ENCODE results near the gene FOXJ3.

The FOXJ3 gene

GRCh38 chr1:42305639-42306038 lies 29.4 kb downstream of the FOXJ3 start:
- no peaks in the 10 kb centered on the region for H3K9me3 ChIP-seq (ENCODE audit: control insufficient read depth, insufficient read depth, low read depth, low read length)
- TF ChIP-seq GLI2 (tag by site-specific recombination; IDR thresholded peaks at IDR 0.05; ENCODE audit: borderline replicate concordance, low read depth) (no peak), ZNF580 (tag by site-specific recombination; IDR thresholded peaks at IDR 0.05) (no peak), ZNF560 (tag by site-specific recombination; IDR thresholded peaks at IDR 0.05; ENCODE audit: borderline replicate concordance) (no peak), ZBTB6 (tag by site-specific recombination; IDR thresholded peaks at IDR 0.05) (no peak), ZNF140 (tag by site-specific recombination; IDR thresholded peaks at IDR 0.05) (no peak), ZSCAN5A (tag by site-specific recombination; IDR thresholded peaks at IDR 0.05) (no peak), ZNF843 (tag by site-specific recombination; IDR thresholded peaks at IDR 0.05) (no peak), ZNF473 (tag by site-specific recombination; IDR thresholded peaks at IDR 0.05) (no peak), KLF7 (tag by site-specific recombination; IDR thresholded peaks at IDR 0.05; ENCODE audit: borderline replicate concordance) (no peak), ZNF501 (tag by site-specific recombination; IDR thresholded peaks at IDR 0.05) (no peak)
- POLR2A ChIA-PET, result no interaction called here
- CTCF ChIA-PET, result interaction anchor here (1.5 kb wide), 1 partner anchor 11 kb away, joined by 4 read pairs; no protein-coding TSS in a partner anchor
- H3K36me3 ChIP-seq (ENCODE audit: control insufficient read depth in 2 of 2, insufficient read depth in 1 of 2, low read length in 2 of 2), result peaks cover 0 to 22% of the 10 kb centered on the region in 2 experiments; a peak in 2 of 3 replicates
- no peaks in the 10 kb centered on the region for H3K4me1 ChIP-seq (ENCODE audit: control insufficient read depth, insufficient read depth, low read length)
- no peak overlapping the region for H3K27ac ChIP-seq (ENCODE audit: extremely low read depth, low read depth, low read length)
- H3K4me3 ChIP-seq (ENCODE audit: low read depth, low read length), result no peak overlapping the region

- CTCF ChIA-PET, result interaction anchor here (0.5 to 0.6 kb wide), 2 partner anchors 155 to 442 kb away, joined by 3 read pairs; no protein-coding TSS in a partner anchor
- no peak for TF ChIP-seq ZBTB1 (tag by site-specific recombination; IDR thresholded peaks at IDR 0.05)
- no peak for TF ChIP-seq ZBTB17 (tag by site-specific recombination; IDR thresholded peaks at IDR 0.05)
- no peak for TF ChIP-seq ZNF132 (tag by site-specific recombination; IDR thresholded peaks at IDR 0.05; ENCODE audit: borderline replicate concordance)
- no peak for TF ChIP-seq ZNF837 (tag by site-specific recombination; IDR thresholded peaks at IDR 0.05)
- no peak for TF ChIP-seq ZNF704 (tag by site-specific recombination; IDR thresholded peaks at IDR 0.05)
- TF ChIP-seq GFI1B (tag by site-specific recombination; IDR thresholded peaks at IDR 0.05), result no peak
- no peak for TF ChIP-seq ZNF324 (tag by site-specific recombination; IDR thresholded peaks at IDR 0.05)
- TF ChIP-seq ZFP69B (tag by site-specific recombination; IDR thresholded peaks at IDR 0.05), result no peak
- TF ChIP-seq KLF10 (tag by site-specific recombination; IDR thresholded peaks at IDR 0.05), result no peak
- TF ChIP-seq ZNF175 (tag by site-specific recombination; IDR thresholded peaks at IDR 0.05), result no peak
- TF ChIP-seq YY2 (tag by site-specific recombination; IDR thresholded peaks at IDR 0.05), result no peak
- TF ChIP-seq EGR2 (tag by site-specific recombination; IDR thresholded peaks at IDR 0.05; ENCODE audit: low read depth), result no peak
- TF ChIP-seq ZSCAN23 (tag by site-specific recombination; IDR thresholded peaks at IDR 0.05), result no peak
- no peak for TF ChIP-seq ZNF37A (tag by site-specific recombination; IDR thresholded peaks at IDR 0.05)
- no peak for TF ChIP-seq ZBTB10 (tag by site-specific recombination; IDR thresholded peaks at IDR 0.05)
- TF ChIP-seq ZNF398 (tag by site-specific recombination; IDR thresholded peaks at IDR 0.05), result no peak
- TF ChIP-seq TRIM28 (IDR thresholded peaks at IDR 0.05; ENCODE audit: borderline replicate concordance, low read length), result no peak
- no peak for TF ChIP-seq ZNF391 (tag by site-specific recombination; IDR thresholded peaks at IDR 0.05; ENCODE audit: borderline replicate concordance, low read depth)
- POLR2A ChIA-PET, result no interaction called here
- Histone ChIP-seq H3K4me3 (ENCODE audit: low read depth, low read length) (no peak overlapping the region), H3K36me3 (ENCODE audit: control insufficient read depth in 2 of 2, insufficient read depth in 1 of 2, low read length in 2 of 2) (peaks cover 0 to 10% of the 10 kb centered on the region in 2 experiments; a peak in 1 of 3 replicates), H3K27ac (ENCODE audit: extremely low read depth, low read depth, low read length) (no peak overlapping the region), H3K4me1 (ENCODE audit: control insufficient read depth, insufficient read depth, low read length) (no peaks in the 10 kb centered on the region), H3K9me3 (ENCODE audit: control insufficient read depth, insufficient read depth, low read depth, low read length) (no peaks in the 10 kb centered on the region)
Observed at GRCh38 chr1:42302034-42302433, 33.0 kb downstream of the FOXJ3 start.

Data from HEK293 (cell line).